GM19395 (cell line): ENCODE data around the gene WWP2.
"Not testable (repeated sequence)": the region's sequence is repeated elsewhere in the genome, so short reads cannot be mapped to it uniquely, and the experiment has no call there.

ENCODE experiments used
- ATAC-seq: cut with Tn5 transposase; IDR thresholded peaks from one replicate; pipeline ENCODE4 v1.9.1; 2021; ENCODE audit warnings: mild to moderate bottlenecking, moderate library complexity; ENCODE audit not compliant: unreplicated experiment

The WWP2 gene

DNA sequence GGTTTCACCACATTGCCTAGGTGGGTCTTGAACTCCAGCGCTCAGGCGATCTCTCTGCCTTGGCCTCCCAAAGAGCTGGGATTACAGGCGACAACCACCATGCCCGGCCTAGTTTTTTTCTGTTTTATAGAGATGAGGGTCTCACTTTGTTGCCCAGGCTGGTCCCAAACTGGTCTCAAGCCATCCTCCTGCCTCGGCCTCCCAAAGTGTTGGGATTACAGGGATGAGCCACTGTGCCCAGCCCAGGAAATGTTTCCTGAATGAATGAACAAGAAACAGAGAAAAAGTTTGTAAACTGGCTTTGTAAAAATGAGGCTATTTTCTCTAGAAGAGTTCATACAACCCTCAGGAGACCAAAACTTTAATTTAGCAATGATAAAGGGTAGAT lies 68.0 kb downstream of the WWP2 start:
- no peak for ATAC-seq

DNA sequence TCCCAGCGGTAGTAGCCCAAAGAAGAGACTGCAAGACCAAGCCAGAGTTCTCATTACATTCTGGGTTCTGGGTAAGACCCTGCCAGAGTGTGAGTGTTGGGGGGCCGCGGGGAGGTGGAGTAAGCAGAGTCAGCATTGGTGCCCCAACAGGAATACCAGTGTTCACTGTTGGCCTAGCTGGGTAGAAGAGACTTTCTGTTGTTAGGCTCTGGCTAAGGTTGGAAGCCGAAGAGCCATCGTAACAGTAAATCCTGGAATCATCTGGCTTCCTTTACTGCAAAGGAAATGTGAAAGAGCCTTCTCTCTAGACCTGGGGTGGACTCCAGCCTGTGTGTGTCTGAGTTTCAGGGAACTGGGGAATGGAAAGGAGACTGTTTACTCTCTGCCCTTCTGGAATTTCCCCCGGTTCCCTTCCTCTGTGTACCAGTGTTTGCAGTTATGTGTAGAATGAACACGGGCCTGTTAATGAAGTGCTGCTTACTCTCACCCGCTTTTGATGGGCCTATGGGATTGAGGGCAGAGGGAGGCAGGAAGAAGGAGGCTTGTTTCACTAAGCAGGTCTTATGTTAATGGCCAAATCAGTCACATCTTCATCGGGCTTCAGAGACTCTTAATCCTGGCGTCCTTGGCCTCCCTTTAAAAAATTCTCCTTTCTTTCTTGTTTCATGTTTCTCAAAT lies 68.5 kb downstream of the WWP2 start:
- no peak for ATAC-seq

DNA sequence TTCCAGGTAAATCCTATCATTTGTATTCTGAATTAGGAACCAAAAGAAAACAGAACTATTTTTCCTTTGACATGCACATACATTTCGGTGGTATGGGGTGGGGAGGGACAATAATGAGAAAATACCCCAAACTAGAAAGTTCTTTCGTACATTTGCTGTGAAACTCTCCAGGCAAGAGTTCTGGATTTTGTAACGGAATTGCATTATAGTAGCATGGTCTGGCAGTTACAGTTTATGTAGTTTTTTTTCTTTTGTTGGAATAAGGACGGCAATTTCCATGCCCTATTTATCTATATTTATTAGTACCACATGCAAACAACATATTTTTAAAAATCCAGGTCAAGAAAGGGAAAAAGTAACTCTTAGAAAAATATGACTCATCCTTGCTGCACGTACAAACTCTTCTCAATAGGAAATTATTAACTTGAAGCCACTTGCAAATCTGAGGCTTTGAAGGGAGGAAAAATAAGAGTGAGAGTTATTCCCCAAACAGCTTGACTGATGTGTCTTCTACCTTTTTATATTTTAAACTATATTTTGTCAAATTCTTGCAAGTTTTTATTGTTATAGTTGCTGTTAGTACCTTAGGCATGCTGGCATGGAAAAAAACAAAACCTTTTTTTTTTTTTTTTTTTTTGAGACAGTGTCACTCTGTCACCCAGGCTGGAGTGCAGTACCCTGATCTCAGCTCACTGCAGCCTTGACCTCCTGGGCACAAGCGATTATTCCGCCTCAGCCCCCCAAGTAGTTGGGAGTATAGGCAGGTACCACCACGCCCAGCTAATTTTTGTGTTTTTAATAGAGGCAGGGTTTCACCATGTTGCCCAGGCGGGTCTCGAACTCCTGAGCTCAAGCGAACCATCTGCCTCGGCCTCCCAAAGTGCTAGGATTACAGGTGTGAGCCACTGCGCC lies 69.3 kb downstream of the WWP2 start:
- ATAC-seq, result no peak

DNA sequence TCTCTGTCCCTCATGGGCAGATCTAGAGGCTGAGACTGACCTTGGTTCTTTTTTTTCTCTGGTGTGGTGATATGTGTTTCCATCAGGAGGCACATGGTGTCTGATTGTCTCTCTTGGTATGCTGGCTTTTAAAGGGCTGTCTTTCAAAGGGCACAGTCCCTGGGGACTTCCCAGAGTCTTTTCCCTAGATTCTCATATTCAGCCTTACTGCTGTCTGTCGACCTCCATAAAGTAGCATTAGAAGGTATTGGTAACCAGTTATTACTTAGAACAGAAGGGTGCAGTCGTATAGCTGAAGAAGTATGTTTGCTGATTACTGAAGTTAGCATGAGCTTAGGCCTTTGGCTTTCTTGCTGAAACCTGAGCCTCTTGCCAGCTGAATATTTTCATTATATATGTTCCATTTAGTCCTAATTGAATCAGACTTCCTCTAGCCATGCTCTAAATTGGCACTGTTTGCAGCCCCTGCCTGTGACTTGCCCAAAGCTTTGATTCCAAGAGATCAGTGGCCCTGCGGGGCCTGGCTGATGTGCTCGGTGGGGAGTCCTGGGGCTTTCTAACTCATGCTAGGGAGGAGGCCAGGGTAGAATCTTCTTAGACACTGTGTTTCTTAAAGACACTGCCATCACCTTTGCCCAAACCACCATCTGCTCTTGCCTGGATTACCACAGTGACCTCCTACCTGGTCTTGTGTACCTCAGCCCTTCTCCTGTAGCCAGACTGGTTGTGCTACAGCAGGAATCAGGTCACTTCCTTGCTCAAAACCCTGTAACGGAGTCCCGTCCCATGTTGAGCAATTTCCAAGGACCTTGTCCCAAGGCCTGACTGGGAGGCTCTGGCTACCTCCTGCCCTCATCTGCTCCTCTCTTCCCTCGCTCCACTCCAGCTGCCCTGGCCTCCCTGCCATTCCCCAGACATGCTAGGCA lies 71.5 kb downstream of the WWP2 start:
- no peak for ATAC-seq

DNA sequence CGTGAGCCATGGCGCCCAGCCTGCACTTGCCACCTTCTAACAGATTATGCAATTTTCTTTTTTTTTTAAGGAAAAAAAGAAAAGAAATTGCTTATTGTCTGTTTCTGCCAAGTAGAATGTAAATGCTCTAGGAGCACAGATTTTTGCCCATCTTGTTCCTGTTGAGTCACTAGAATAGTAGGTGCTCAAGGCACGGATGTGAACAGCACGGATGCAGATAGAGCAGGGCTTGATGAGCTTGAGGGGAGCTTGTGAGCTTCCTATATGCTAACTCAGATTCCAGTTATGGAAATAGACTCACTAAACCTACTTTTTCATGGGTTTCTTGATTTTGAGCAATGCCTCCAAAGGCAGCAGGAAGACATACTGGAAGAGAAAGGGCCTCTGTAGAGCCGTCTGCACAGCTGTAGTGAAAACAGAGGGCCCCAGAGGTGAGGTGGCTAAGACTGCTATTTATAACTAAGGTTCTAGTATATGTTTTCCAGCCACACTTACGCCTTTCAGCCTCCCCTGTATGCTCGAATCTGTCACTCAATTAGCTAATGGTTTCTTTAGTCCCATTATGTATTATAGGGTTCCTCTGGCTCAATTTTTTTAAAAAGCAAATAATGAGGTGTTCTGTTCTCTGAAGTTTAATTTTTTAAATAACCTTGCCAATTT lies 72.8 kb downstream of the WWP2 start:
- peak; percentile 73 for ATAC-seq

DNA sequence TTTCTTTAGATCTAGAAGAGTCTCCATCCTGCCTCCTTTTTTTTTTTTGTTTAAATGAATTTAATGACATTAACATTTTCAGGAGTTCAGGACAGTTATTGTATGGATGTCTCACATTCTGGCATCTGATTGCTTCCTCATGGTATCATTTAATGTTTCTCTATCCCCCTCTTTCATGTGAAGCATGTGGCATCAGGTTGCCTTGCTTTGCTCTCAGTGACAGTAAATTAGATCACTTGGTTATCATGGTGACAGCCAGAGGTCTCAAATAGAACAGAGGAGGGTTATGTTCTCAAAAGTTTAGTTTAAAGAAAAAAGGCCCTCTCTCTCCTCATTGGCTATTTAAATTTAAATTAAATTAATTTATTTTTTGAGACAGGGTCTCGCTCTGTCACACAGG lies 74.1 kb downstream of the WWP2 start:
- no peak for ATAC-seq

DNA sequence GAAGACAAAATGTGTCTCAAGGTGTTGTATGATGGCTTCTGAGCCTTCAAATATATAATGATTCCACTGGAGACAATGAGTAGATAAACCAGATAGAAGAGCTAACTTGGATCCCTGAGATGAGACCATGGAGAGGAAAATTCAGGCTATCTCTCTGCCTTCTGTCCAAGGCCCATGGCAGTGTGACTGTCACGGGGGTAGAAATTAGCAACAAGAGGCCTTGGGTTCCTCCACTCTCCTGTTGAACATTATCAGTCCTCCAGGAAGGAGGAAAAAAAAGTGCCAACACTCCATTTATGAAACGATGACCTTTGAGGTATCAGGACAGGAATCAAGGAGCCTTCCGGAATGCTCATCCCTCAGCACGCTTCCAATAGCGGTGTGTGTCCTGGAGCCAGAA lies 75.2 kb downstream of the WWP2 start:
- ATAC-seq, result no peak

DNA sequence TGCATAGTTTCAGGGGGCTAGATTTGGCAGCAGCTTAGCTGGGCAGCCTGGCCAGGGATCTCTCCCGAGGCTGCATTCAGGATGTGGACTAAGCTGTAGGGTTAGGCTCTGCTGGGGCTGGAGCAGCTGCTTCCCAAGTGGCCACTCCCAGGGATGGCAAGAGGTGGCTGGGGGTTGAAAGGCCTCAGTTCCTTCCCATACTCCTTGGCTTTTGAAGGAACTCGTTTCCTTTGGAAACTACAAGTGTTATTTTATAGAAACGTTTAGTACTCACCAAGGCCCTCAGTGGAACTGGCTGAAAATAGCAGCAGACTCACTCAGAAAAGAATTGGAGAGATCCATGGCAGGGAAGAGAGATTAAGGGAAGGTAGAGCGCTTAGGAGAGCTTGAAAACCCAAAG lies 76.4 kb downstream of the WWP2 start:
- ATAC-seq, result no peak

DNA sequence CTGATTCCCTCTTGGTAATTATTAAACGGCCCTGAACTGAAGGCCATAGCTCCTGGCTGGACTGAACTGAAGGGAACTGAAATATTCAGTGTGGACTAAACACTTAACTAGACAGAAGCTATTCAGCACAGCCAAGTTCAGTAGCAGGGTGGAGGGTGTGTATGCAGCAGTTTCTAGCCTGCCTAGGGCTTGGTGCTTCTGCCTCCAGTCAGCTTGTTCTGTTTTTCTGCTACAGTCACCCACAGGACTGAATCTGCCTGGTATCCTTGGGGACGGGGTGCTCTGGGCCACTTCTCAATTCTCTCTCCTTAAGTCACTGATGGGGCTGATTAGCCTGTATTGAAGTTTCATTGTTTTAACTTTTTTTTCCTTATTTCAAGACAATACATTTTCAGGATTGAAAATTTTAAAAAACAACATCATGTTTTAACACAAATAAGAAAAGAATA lies 77.1 kb downstream of the WWP2 start:
- no peak for ATAC-seq

DNA sequence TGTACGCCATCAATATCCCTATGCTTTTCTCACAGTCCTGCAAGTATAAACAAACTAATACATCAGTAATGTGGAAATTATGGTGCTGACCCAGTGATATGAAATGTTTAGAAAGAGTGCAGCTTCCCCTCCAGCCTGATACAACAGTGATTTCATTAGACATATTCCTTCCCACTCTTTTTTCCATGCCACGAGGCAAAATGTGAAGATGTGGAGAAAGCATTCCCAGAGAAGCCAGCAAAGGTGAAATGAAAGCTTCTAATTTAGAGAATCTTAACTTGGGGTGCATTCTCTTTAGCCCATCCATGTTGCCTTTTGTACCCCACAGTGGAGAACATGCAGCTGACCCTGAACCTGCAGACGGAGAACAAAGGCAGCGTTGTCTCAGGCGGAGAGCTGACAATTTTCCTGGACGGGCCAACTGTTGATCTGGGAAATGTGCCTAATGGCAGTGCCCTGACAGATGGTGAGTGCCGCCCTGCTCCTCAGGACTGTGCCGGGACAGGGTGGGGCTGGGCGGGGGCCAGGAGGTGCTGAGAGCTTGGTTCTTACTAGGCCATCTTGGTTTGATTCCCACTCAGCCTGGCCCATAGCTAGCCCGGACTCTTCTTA lies 77.8 kb downstream of the WWP2 start:
- ATAC-seq, result no peak

DNA sequence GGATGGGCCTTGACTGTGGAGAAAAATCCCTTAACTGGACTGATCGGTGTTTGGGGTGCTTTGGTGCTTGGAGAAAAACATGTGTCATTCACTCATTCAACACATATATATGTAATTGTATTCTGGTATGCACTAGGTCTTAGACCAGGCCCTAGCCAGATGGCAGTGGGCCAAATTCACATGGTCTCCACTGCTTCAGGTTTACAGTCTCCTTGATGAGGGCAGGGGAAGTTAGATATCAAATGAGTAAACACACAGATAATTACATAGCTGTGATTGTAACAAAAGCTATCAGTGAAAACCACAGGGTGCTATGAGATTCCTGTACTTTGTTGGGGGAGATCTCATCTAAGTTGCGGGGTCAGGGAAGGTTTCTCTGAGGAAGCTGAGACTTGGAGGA lies 78.8 kb downstream of the WWP2 start:
- ATAC-seq, result no peak

DNA sequence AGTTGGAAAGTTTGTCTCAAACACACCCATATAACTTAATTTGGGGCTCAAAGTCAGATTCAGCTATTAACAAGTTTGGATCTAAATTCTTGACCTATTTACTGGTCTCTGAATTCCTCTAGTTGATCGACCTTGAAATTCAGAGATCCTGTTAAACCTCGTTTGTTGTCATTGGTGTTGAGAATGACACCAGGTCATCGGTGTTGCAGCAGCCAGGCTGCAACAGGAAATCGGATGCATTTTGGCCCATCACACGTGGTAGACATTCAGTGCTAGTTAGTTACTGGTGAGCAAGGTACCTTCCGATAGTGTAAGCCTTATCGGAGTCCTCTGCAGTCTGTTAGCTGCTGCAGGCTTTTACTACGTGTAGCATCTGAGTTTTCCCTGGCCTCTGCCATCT lies 82.3 kb downstream of the WWP2 start:
- no peak for ATAC-seq

DNA sequence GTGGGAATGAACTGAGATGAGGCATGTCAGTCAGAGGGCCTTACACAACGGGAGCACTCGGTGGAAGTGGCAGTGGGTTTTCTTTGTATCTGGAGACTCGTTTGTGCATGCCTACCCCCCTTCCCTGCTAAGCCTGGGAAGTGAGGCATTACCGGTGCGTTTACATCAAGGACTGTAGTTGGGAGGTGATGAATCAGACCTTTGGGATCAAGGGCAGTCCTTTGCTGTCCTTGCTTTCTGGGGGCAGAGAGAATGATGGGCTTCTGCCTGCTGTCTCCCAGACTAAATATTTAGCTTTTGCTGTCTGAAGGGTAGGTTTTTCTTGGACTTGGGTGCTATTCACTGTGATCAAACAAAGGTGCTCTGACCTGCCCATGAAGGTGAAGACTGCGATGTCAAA lies 83.0 kb downstream of the WWP2 start:
- ATAC-seq, result no peak

DNA sequence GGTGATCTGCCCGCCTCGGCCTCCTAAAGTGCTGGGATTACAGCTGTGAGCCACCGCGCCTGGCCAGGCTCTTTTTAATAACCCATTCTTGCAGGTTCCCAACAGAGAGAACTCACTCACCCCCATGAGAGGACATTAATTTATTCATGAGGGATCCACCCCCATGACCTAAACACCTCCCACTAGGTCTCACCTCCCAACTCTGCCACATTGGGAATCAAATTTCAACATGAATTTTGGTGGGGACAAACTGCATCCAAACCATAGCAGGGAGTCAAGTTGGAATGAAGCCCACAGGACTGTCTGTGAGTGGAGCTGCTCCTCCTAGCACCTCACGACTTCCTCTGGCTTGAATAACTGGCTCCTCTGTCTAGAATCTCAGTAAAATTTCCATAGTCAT lies 85.5 kb downstream of the WWP2 start:
- ATAC-seq, result no peak

DNA sequence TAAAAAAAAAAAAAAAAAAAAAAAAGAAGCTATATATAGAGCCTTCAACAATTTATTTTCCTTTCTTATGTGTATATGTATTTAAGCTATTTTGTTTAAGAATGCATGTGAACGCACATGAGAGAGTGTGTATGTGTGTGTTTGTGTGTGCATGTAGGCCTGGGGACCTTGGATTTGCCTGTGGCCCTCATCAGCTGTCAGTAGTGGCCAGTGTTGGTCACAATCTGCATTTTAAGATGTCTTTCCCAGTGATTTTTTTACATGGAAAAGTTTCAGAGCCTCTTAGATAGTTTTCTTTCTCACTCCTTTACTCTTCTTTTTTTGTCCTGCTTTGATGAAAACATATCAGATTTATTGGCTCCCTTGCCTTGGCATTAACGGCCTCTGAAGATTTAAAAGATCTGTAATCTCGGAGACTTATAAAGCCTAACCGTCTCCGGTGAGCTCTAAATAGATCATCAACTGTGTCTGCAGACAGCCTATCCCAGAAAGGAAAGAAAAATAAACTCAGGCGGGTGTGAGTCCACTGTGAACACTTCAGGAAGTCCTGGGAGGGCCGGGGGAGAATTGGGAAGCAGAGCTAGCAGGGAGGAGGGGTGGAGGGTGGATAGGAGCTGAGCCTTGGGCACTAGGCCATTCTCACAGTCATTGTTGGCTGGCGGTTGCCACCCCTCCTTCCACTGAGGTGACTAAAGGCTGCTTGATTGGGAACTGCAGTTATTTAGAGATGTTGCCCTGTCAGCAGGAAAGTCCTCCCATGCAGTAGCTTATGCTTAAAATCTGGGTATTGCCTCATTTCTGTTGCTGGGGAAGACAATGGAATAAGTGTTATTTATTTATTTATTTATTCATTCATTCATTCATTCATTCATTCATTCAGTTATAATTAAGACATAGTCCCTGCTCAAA lies 86.8 kb downstream of the WWP2 start:
- no peak for ATAC-seq

DNA sequence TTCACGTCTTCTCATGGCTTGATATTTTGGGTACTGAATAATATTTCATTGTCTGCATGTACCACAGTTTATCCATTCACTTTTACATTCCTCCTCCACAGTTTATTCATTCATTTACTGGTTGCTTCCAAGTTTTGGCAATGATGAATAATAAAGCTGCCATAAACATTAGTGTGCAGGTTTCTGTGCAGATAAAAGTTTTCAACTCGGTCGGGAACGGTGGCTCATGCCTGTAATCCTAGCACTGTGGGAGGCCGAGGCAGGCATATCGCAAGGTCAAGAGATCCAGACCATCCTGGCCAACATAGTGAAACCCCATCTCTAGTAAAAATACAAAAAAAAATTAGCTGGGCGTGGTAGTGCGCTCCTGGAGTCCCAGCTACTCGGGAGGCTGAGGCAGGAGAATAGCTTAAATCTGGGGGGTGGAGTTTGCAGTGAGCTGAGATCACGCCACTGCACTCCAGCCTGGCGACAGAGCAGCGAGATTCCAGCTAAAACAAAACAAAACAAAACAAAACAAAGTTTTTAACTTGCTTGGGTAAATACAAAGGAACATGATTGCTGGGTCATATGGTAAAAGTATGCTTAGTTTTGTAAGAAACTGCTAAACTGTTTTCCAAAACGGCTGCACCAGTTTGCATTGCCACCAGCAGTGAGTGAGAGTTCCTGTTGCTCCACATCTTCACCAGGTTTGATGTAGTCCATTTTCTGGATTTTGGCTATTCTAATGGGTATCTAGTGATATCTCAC lies 89.5 kb downstream of the WWP2 start:
- no peak for ATAC-seq

DNA sequence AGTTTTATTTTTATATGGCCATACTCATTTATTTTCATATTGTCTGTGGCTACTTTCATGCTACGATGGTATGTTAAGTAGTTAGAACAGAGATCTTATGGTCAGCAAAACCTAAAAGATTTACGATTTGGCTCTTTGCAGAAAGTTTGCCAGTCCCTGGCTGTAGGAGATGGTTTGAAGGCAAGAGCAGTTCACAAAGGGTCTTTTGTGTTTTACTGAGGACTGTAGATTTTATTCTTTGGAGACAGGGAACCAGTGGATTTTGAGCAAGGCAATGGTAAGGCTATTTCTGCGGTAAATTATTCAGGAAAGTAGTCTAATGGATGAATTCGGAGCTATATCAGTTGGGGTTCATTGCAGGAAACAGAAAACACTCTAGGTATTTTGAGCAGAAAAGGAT lies 90.7 kb downstream of the WWP2 start:
- no peak for ATAC-seq

DNA sequence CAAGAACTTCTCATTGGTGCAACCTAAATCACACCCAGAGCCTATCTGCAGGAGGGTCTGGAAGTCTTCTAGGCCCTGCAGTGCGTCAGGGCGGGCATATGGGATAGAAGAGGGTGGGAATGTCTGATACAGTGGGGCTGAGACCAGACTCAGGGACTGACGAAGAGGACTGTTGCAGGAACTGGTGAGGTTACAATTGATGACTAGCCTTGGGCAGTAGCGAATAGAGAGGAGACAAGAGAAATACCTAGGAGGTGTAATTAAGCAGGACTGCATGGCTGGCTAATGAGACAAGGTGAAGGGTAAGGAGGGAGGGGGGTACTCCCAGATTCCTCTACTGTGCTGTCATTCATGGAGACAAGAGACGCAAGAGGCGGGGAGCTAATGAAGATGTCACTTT lies 91.3 kb downstream of the WWP2 start:
- ATAC-seq, result no peak

DNA sequence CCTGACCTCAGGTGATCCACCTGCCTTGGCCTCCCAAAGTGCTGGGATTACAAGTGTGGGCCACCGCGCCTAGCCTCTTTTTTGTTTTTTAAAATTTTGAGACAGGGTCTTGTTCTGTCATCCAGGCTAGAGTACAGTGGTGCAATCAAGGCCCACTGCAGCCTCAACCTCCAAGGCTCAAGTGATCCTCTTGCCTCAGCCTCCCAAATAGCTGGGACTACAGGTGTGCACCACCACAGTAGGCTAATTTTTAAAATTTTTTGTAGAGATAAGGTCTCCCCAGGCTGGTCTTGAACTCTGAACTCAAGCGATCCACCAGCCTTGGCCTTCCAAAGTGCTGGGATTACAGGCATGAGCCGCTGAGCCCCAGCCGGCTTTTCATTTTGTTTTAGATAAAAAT lies 92.6 kb downstream of the WWP2 start:
- ATAC-seq, result not testable (repeated sequence)
